Ishikawa (cell line): Measurements from ENCODE around the gene ABHD16A.

Experiments
- CEBPB ChIP-seq: IDR thresholded peaks from 2 replicates; pipeline ENCODE4 v1.6.1; 2012
- EP300 ChIP-seq: IDR thresholded peaks from 2 replicates; pipeline ENCODE4 v1.6.1; 2012; ENCODE audit warnings: borderline replicate concordance
- NFIC ChIP-seq: IDR thresholded peaks from 2 replicates; pipeline ENCODE4 v1.6.1; 2012
- RAD21 ChIP-seq: IDR thresholded peaks from 2 replicates; pipeline ENCODE4 v1.6.1; 2012; ENCODE audit warnings: low read depth
- USF1 ChIP-seq: IDR thresholded peaks from 2 replicates; pipeline ENCODE4 v1.6.1; 2012
- TF ChIP-seq, protein P1 (sequence below): IDR thresholded peaks from 2 replicates; pipeline ENCODE4 v1.6.1; 2012; ENCODE audit warnings: low read depth, mild to moderate bottlenecking

GRCh38 chr6:31736768-31737314 lies 33.7 kb upstream of the ABHD16A start:
- TF ChIP-seq EP300 = no peak
- TF ChIP-seq RAD21 = no peak
- TF ChIP-seq NFIC = no peak
- no peak for TF ChIP-seq USF1
- TF ChIP-seq CEBPB = no peak
- TF ChIP-seq, protein P1, sequence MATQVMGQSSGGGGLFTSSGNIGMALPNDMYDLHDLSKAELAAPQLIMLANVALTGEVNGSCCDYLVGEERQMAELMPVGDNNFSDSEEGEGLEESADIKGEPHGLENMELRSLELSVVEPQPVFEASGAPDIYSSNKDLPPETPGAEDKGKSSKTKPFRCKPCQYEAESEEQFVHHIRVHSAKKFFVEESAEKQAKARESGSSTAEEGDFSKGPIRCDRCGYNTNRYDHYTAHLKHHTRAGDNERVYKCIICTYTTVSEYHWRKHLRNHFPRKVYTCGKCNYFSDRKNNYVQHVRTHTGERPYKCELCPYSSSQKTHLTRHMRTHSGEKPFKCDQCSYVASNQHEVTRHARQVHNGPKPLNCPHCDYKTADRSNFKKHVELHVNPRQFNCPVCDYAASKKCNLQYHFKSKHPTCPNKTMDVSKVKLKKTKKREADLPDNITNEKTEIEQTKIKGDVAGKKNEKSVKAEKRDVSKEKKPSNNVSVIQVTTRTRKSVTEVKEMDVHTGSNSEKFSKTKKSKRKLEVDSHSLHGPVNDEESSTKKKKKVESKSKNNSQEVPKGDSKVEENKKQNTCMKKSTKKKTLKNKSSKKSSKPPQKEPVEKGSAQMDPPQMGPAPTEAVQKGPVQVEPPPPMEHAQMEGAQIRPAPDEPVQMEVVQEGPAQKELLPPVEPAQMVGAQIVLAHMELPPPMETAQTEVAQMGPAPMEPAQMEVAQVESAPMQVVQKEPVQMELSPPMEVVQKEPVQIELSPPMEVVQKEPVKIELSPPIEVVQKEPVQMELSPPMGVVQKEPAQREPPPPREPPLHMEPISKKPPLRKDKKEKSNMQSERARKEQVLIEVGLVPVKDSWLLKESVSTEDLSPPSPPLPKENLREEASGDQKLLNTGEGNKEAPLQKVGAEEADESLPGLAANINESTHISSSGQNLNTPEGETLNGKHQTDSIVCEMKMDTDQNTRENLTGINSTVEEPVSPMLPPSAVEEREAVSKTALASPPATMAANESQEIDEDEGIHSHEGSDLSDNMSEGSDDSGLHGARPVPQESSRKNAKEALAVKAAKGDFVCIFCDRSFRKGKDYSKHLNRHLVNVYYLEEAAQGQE = no peak
